B cell (primary cell): ENCODE measurements around the gene FUOM. TPM values are rescaled to one million over a fixed set of nuclear protein-coding genes. Genes with fewer than 3 reads are reported as not detected.

Experiments
- ATAC-seq: fragments of 200-7000 bp; cut with Tn5 transposase; one replicate; pipeline ENCODE4 v1.10.0; 2021; ENCODE audit warnings: low read depth, mild to moderate bottlenecking, moderate number of reproducible peaks, moderate library complexity
- CTCF ChIA-PET: fragments of 350-600 bp; sonication (Branson Sonifier 250); formaldehyde crosslinking; loops from one replicate; lab custom pipeline; 2021; ENCODE audit warnings: antibody characterized with exemption, inconsistent platforms; lab: Charles Lee
- POLR2A ChIA-PET: fragments of 350-600 bp; sonication (Branson Sonifier 250); formaldehyde crosslinking; loops from one replicate; lab custom pipeline; 2021; ENCODE audit warnings: antibody characterized with exemption; lab: Charles Lee
- DNase-seq: peaks from one replicate; pipeline ENCODE4 v3.0.0; 2013
- H2AFZ ChIP-seq: 2 replicates; pipeline ENCODE4 v1.6.1; 2012; ENCODE audit warnings: mild to moderate bottlenecking, low read depth, low read length; ENCODE audit not compliant: insufficient read depth, poor library complexity, severe bottlenecking
- H3K27ac ChIP-seq, 2 donors: 1 replicate in 1 of 2; 2 replicates in 1 of 2; pipeline ENCODE4 v1.5.1; 2012 to 2013; ENCODE audit warnings: low read length in 2 of 2, mild to moderate bottlenecking in 2 of 2, moderate library complexity in 1 of 2
- H3K27me3 ChIP-seq, 4 experiments: fragments of 200-600 bp in 1 of 4; sonication (generic) in 1 of 4; replicated peaks in 1 of 4; 1 replicate in 2 of 4; 2 replicates in 2 of 4; pipeline versions ENCODE4 v1.6.1 to v1.7.0; 2013 to 2016; ENCODE audit warnings: low read length in 3 of 4, mild to moderate bottlenecking in 2 of 4, mixed read lengths in 1 of 4, moderate library complexity in 1 of 4; ENCODE audit not compliant: insufficient read depth in 4 of 4, control insufficient read depth in 3 of 4; ENCODE audit errors: control extremely low read depth in 1 of 4
- H3K36me3 ChIP-seq, 2 experiments: replicated peaks in 1 of 2; 1 replicate in 1 of 2; 2 replicates in 1 of 2; pipeline versions ENCODE4 v1.6.1 to v1.7.1; 2013; ENCODE audit warnings: low read length in 1 of 2; ENCODE audit not compliant: insufficient read depth in 2 of 2, control insufficient read depth in 1 of 2; ENCODE audit errors: control extremely low read depth in 1 of 2, extremely low read depth in 1 of 2
- H3K4me1 ChIP-seq, 2 donors: fragments of 200-600 bp in 1 of 2; sonication (generic) in 1 of 2; 1 replicate in 1 of 2; 2 replicates in 1 of 2; pipeline versions ENCODE4 v1.5.1 to v1.6.1; 2013 to 2017; ENCODE audit warnings: low read length in 2 of 2; ENCODE audit not compliant: control insufficient read depth in 2 of 2, insufficient read depth in 2 of 2
- H3K4me2 ChIP-seq: replicated peaks from 2 replicates; pipeline ENCODE3; 2012; ENCODE audit warnings: mild to moderate bottlenecking, low read depth, low read length; ENCODE audit not compliant: poor library complexity, severe bottlenecking
- H3K4me3 ChIP-seq, 5 experiments: fragments of 200-600 bp in 1 of 5; sonication (generic) in 1 of 5; 1 replicate in 3 of 5; 2 replicates in 2 of 5; pipeline versions ENCODE4 v1.5.1 to v1.7.0; 2011 to 2016; ENCODE audit warnings: low read length in 4 of 5, mild to moderate bottlenecking in 4 of 5, low read depth in 2 of 5, control low read depth in 1 of 5, moderate library complexity in 1 of 5; ENCODE audit not compliant: insufficient read depth in 1 of 5; ENCODE audit errors: control extremely low read depth in 1 of 5, extremely low read depth in 1 of 5
- H3K79me2 ChIP-seq: fragments of 200-600 bp; sonication (generic); one replicate; pipeline ENCODE4 v1.6.0; 2016; ENCODE audit warnings: low read length; ENCODE audit not compliant: control insufficient read depth, insufficient read depth
- H3K9ac ChIP-seq: fragments of 200-600 bp; sonication (generic); 2 replicates; pipeline ENCODE4 v1.6.1; 2017; ENCODE audit warnings: mild to moderate bottlenecking, low read length, moderate library complexity
- H3K9me3 ChIP-seq, 3 donors: one replicate each; pipeline versions ENCODE4 v1.6.1 to v1.7.1; 2013; ENCODE audit warnings: low read length in 2 of 3; ENCODE audit not compliant: control insufficient read depth in 2 of 3, insufficient read depth in 1 of 3; ENCODE audit errors: control extremely low read depth in 1 of 3
- H4K20me1 ChIP-seq: 2 replicates; pipeline ENCODE4 v1.6.0; 2012; ENCODE audit warnings: mild to moderate bottlenecking, low read length; ENCODE audit not compliant: insufficient read depth, control insufficient read depth, poor library complexity, severe bottlenecking
- H3K27ac Mint-ChIP-seq: one replicate; pipeline ENCODE4 v1.8.0; 2021; ENCODE audit warnings: mixed read lengths
- H3K27me3 Mint-ChIP-seq: one replicate; pipeline ENCODE4 v1.8.0; 2021; ENCODE audit warnings: mixed read lengths
- H3K4me1 Mint-ChIP-seq: one replicate; pipeline ENCODE4 v1.8.0; 2021; ENCODE audit warnings: mixed read lengths
- H3K4me3 Mint-ChIP-seq: one replicate; pipeline ENCODE4 v1.8.0; 2021; ENCODE audit warnings: mixed read lengths
- H3K9me3 Mint-ChIP-seq: one replicate; pipeline ENCODE4 v1.8.0; 2022; ENCODE audit warnings: mixed read lengths; ENCODE audit not compliant: insufficient read depth
- EZH2 ChIP-seq: IDR thresholded peaks from 2 replicates; pipeline ENCODE4 v1.6.1; 2012; ENCODE audit warnings: borderline replicate concordance, low read depth, mild to moderate bottlenecking, moderate library complexity, low read length; ENCODE audit not compliant: insufficient read depth, poor library complexity, severe bottlenecking
- WGBS: methylation state at CpG from one replicate; pipeline ENCODE4 v1.1.5; 2013; ENCODE audit warnings: missing lambda C conversion rate; ENCODE audit not compliant: insufficient coverage; 5-methylcytosine and 5-hydroxymethylcytosine counted together
- intact Hi-C: fragments of 100-400 bp; cut with micrococcal nuclease; formaldehyde crosslinking; loops from one replicate; pipeline ENCODE4 v1.10.0; 2022
- polyA plus RNA-seq: library from polyadenylated mRNA; depleted of rRNA; stranded (reverse); fragments of >200 nt; gene quantifications from 2 replicates; pipeline ENCODE4 v1.2.3, GENCODE V29; 2012
- total RNA-seq, 2 donors: library from RNA; stranded (reverse); fragments of 120-200 nt in 1 of 2; gene quantifications; 1 replicate in 1 of 2; 2 replicates in 1 of 2; pipeline versions ENCODE4 v1.2.3 to v1.2.4, GENCODE V29; 2013 to 2022
- TF ChIP-seq, protein P1 (sequence below): fragments of 200-600 bp; IDR thresholded peaks from one replicate; pipeline ENCODE4 v1.8.0; 2022; ENCODE audit warnings: antibody characterized with exemption, mild to moderate bottlenecking

Gene FUOM
- total and polyA plus RNA-seq, 2 donors (not counting 1 experiment from before 2014, with no cell fraction given): 23.8 to 30.7 TPM

DNA sequence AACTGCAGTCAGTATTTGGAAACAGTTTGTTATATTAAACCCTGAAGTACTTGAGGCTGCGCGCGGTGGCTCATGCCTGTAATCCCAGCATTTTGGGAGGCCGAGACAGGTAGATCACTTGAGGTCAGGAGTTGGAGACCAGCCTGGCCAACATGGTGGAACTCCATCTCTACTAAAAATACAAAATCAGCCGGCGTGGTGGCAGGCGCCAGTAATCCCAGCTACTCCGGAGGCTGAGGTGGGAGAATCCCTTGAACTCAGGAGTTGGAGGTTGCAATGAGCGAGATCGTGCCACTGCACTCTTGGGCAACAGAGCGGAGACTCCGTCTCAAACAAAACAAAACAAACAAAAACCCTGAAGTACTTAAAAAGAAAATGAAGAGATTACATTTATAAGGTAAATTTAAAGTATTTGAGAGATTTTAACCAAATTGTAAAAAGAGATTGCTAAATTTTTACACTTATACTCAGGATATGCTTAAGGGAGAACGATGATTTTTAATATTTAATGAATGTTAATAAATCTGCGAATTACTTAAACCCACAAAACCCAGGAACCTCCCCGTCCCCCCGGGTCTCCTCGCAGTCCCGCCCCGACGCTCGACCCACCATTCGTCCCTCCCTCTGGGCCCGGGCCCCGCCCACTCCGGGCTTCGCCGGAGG lies 35.7 kb upstream of the FUOM start:
- H3K4me1 ChIP-seq: peaks cover 47 to 60% of the 10 kb centered on the region in 2 donors
- POLR2A ChIA-PET: interaction anchor here (1.7 kb wide), 1 partner anchor 20 kb away, joined by 3 read pairs; the partner anchor contains the start of gene ECHS1
- H3K4me2 ChIP-seq: peak overlapping the region; percentile 90
- H3K36me3 ChIP-seq: peaks cover 0 to 26% of the 10 kb centered on the region in 2 experiments
- no peaks in the 10 kb centered on the region for H3K27me3 ChIP-seq
- Mint-ChIP-seq H3K27ac (peak overlapping the region; percentile 89), H3K27me3 (no peaks in the 10 kb centered on the region), H3K9me3 (no peaks in the 10 kb centered on the region), H3K4me3 (peak overlapping the region; percentile 92), H3K4me1 (peaks cover 65% of the 10 kb centered on the region)
- peak overlapping the region in 4 of 5 experiments; percentile 72 to 84 (median 74) for H3K4me3 ChIP-seq
- WGBS: 20% methylated on average over 16 of the region's 27 CpGs
- CTCF ChIA-PET: interaction anchor here (0.7 to 3.9 kb wide), 4 partner anchors 36 to 69 kb away, joined by 3 to 13 read pairs (median 4); partner anchors contain the start of gene FUOM
- H3K9me3 ChIP-seq: no peaks in the 10 kb centered on the region
- H3K79me2 ChIP-seq: peaks cover 24% of the 10 kb centered on the region
- peak overlapping the region; percentile 84 for H3K9ac ChIP-seq
- ATAC-seq: no peak
- DNase-seq: no peak
- H4K20me1 ChIP-seq: peaks cover 1% of the 10 kb centered on the region
- H3K27ac ChIP-seq: peak overlapping the region in 1 of 2 donors; percentile 81
- intact Hi-C loops: loop anchor here (1.0 to 5.0 kb wide), 7 partner anchors 14 to 116 kb away; partner anchors contain the start of genes ADAM8, ECHS1, FUOM and PAOX
- no peak for TF ChIP-seq EZH2
- TF ChIP-seq, protein P1, sequence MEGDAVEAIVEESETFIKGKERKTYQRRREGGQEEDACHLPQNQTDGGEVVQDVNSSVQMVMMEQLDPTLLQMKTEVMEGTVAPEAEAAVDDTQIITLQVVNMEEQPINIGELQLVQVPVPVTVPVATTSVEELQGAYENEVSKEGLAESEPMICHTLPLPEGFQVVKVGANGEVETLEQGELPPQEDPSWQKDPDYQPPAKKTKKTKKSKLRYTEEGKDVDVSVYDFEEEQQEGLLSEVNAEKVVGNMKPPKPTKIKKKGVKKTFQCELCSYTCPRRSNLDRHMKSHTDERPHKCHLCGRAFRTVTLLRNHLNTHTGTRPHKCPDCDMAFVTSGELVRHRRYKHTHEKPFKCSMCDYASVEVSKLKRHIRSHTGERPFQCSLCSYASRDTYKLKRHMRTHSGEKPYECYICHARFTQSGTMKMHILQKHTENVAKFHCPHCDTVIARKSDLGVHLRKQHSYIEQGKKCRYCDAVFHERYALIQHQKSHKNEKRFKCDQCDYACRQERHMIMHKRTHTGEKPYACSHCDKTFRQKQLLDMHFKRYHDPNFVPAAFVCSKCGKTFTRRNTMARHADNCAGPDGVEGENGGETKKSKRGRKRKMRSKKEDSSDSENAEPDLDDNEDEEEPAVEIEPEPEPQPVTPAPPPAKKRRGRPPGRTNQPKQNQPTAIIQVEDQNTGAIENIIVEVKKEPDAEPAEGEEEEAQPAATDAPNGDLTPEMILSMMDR: no peak
- peak overlapping the region; percentile 83 for H2AFZ ChIP-seq
